AG09319 (cell line): ENCODE results near the gene CCDC33.
A peak's percentile ranks its signal among the peaks of the same experiment; 100 is the strongest.

Source experiments
- DNase-seq: peaks from one replicate; pipeline ENCODE4 v3.0.0-alpha.2; 2010; ENCODE audit warnings: low read depth; ENCODE audit errors: extremely low read depth
- TF ChIP-seq, protein P1 (sequence below): IDR thresholded peaks from 2 replicates; pipeline ENCODE4 v1.5.1; 2011; ENCODE audit warnings: low read depth, mild to moderate bottlenecking, inconsistent platforms, low read length, moderate library complexity

The CCDC33 gene

GRCh38 chr15:74300057-74300795, 64.1 kb downstream of the CCDC33 start:
- TF ChIP-seq, protein P1, sequence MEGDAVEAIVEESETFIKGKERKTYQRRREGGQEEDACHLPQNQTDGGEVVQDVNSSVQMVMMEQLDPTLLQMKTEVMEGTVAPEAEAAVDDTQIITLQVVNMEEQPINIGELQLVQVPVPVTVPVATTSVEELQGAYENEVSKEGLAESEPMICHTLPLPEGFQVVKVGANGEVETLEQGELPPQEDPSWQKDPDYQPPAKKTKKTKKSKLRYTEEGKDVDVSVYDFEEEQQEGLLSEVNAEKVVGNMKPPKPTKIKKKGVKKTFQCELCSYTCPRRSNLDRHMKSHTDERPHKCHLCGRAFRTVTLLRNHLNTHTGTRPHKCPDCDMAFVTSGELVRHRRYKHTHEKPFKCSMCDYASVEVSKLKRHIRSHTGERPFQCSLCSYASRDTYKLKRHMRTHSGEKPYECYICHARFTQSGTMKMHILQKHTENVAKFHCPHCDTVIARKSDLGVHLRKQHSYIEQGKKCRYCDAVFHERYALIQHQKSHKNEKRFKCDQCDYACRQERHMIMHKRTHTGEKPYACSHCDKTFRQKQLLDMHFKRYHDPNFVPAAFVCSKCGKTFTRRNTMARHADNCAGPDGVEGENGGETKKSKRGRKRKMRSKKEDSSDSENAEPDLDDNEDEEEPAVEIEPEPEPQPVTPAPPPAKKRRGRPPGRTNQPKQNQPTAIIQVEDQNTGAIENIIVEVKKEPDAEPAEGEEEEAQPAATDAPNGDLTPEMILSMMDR, result no peak
- no peak for DNase-seq

- TF ChIP-seq, protein P1, result no peak
- DNase-seq, result no peak
Measured at GRCh38 chr15:74301583-74302361, 65.6 kb downstream of the CCDC33 start.

DNA sequence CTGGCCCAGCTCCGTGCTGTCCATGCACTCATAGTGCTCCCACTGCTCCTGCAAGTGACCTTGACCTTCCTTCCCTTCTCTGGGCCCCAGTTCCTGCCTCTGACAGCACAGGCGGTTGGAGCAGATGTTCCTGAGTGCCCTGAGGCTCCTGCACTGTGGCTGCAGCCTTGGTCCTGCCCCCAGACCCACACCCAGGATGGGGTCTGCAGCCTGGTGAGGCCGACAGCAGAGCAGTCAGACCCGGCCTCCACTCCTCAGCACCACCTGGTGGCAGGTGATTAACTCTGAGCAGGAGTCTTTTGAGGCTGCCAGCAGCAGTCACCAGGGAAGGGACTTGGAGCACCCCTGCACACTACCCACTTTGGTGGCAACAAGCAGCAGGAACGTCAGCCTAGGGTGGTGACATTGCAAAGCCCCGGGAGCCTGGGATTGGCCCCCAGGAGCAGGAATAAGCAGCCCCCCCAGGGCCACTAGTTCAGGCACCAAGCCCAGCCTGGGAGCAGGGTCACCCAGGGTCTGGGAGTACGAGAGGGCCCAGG, 66.8 kb downstream of the CCDC33 start:
- TF ChIP-seq, protein P1, result peak; percentile 68
- DNase-seq, result no peak

DNA sequence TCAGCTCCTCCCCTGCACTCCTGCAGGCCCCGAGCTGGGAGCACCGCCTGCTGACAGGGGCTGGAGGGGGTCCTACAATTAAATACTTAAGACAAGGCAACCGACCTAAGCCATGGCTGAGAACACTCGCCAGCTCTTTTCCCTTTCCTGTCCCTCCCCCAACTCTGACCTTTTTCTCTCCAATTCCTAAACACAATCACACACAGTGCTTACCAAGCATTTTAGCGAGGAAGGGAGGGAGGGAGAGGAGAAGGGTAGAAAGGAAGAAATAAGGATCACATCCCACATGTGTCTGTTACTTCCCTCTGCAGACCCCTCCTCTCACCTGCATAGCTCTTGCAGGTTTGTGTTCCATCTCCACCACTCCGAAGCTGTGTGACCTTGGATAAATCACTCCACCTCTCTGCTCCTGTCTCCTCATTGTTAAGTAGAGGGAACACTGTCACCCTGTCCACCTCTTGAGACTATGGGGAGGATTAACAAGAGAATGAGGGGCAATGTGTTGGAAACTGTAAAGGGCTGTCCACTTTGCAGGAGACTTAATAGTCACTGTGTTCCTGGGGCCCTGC, 67.7 kb downstream of the CCDC33 start:
- DNase-seq, result no peak
- TF ChIP-seq, protein P1, result no peak

- no peak for DNase-seq
- TF ChIP-seq, protein P1, result no peak
Measured at GRCh38 chr15:74304431-74304830, 68.3 kb downstream of the CCDC33 start.

DNA sequence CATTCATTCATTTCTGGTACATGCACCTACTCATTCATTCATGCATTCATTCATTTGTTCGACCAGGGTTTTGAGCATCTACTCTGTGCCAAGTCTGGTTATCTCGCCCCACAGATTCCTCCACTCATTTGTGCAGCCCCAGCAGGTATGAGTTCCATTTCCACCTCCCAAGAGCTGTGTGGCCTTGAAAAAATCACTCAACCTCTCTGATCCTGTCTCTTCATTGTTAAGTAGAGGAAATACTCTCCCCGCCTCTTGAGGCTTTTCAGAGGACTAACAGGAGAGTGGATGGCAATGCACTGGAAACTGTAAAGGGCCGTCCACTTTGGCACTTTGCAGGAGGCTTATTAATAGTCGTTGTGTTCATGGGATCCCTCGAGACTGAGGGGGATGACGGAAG, 69.6 kb downstream of the CCDC33 start:
- TF ChIP-seq, protein P1, result no peak
- no peak for DNase-seq
